GM21381 (cell line): ENCODE results near the gene CLEC1B.
"Not testable (repeated sequence)": the region's sequence is repeated elsewhere in the genome, so short reads cannot be mapped to it uniquely, and the experiment has no call there.

Source experiments
- ATAC-seq: cut with Tn5 transposase; IDR thresholded peaks from one replicate; pipeline ENCODE4 v1.9.1; 2021; ENCODE audit warnings: mild to moderate bottlenecking, moderate library complexity; ENCODE audit not compliant: unreplicated experiment

The CLEC1B gene

GRCh38 chr12:9975614-9976013, 23.3 kb downstream of the CLEC1B start:
- no peak for ATAC-seq

DNA sequence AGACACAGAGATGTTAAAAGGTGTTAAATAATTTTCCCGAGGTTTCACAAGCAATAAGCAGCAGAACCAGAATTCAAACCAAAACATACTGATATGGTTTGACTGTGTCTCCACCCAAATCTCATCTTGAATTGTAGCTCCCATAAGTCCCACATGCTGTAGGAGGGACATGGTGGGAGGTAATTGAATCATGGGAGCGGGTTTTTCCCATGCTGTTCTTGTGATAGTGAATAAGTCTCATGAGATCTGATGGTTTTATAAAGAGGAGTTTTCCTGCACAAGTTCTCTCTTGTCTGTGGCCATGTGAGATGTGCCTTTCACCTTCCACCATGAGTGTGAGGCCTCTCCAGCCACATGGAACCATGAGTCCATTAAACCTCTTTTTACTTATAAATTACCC, 24.2 kb downstream of the CLEC1B start:
- not testable (repeated sequence) for ATAC-seq

- ATAC-seq, result no peak
Measured at GRCh38 chr12:9973949-9974348, 25.0 kb downstream of the CLEC1B start.

DNA sequence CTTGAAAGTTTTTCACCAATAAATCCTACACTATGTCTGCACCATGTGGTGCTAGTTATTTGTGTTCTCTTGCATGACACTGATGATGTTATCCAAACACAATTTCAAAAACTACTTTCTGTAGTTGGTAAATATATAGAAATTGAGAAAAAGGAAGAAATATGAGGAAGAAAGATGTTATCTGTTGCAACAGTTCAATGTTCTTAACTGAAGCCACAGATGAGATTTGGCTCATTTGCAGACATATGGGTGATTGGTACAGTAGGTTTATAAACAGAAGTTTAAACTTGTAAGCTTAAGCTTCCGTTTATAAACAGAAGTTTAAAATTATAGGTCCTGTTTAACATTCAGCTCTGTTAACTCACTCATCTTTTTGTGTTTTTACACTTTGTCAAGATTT, 27.7 kb downstream of the CLEC1B start, which contains the start of gene CLEC12A:
Gene CLEC12A (plus strand): TSS at position 229 of the 400 bp plus-strand sequence. CDS start 188 bp downstream, outside the sequence.
- no peak for ATAC-seq

GRCh38 chr12:9969673-9970072, 29.2 kb downstream of the CLEC1B start:
- ATAC-seq, result no peak

DNA sequence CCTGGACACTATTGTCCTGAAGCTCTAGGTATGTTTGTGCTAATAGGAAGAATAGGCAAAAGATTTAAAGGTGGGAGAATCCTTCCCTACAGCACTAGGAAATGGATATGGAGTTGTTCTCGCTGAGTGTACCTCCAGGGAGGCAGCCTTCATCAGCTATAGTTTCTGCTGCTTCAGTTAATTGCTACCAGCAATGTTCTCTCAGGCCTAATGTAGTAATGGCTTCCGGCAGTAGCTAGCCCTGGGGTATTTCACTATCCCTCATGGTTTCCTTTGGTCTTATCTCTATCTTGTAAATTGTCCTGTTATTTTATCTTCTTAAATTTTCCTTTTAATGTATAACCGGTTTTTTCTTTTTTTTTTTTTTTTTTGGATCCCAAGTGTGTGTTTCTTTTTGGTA, 37.0 kb downstream of the CLEC1B start:
- no peak for ATAC-seq

DNA sequence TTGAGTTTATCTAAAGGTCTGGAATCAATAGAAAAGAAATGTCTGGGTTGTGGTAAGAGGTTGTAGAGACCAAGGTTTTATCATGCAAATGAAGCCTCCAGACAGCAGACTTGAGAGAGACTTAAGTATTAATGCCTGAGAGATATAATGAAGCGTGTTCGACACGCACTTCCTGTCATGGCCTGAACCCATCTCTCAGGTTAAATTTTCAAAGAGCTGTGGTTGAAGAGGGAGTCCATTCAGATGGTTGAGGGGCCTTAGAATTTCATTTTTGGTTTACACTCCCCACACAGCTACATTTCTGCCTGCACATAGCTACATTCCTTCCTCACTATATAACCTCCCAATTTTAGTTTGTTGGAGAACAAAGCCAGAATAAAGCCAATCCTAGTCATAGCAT, 37.8 kb downstream of the CLEC1B start:
- ATAC-seq, result no peak

GRCh38 chr12:9960590-9960989, 38.3 kb downstream of the CLEC1B start:
- ATAC-seq, result no peak

- no peak for ATAC-seq
Measured at GRCh38 chr12:9957834-9958233, 41.1 kb downstream of the CLEC1B start.

DNA sequence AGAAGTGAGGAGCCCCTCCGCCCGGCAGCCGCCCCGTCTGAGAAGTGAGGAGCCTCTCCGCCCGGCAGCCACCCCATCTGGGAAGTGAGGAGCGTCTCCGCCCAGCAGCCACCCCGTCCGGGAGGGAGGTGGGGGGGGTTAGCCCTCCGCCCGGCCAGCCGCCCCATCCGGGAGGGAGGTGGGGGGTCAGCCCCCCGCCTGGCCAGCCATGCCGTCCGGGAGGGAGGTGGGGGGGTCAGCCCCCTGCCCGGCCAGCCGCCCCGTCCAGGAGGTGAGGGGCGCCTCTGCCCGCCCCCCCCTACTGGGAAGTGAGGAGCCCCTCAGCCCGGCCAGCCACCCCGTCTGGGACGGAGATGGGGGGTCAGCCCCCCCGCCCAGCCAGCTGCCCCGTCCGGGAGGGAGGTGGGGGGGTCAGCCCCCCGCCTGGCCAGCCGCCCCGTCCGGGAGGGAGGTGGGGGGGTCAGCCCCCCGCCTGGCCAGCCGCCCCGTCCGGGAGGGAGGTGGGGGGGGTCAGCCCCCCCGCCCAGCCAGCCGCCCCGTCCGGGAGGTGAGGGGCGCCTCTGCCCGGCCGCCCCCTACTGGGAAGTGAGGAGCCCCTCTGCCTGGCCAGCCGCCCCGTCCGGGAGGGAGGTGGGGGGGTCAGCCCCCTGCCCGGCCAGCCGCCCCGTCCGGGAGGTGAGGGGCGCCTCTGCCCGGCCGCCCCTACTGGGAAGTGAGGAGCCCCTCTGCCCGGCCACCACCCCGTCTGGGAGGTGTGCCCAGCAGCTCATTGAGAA, 45.8 kb downstream of the CLEC1B start:
- not testable (repeated sequence) for ATAC-seq

- no peak for ATAC-seq
Measured at GRCh38 chr12:9951026-9951675, 47.8 kb downstream of the CLEC1B start.

GRCh38 chr12:9948606-9949296, 50.2 kb downstream of the CLEC1B start:
- peak; percentile 91 for ATAC-seq

DNA sequence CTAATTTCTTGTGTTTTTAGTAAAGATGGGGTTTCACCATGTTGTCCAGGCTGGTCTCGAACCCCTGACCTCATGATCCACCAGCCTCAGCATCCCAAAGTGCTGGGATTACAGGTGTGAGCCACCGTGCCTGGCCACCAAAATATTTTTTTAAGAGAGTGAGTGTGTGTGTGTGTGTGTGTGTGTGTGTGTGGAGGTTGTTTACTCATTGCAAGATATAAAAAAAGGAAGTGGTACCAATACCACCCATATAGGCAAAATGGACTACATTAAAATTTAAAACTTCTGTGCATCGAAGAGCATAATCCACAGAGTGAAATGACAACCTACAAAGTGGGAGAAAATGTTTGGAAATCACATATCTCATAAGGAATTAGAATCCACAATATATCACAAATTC, 51.2 kb downstream of the CLEC1B start:
- no peak for ATAC-seq

DNA sequence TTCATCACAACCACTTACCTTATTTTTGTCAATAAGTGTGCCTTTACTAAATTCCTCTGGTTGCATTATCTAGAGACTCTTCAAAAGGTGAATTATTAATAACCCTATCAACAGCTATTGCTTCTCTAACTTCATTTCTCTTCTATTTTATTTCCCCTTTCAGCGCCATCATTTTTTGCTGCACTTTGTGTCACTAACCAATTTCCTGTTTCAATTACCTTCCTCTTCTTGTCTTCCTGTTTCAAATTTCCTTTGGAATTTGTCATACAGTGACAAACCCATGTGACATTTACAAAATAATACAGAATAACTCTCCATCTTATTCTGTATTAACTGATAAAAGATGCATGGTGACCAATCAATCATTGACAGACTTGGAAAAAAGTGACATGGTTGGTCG, 54.5 kb downstream of the CLEC1B start:
- no peak for ATAC-seq

GRCh38 chr12:9943240-9943639, 55.7 kb downstream of the CLEC1B start:
- ATAC-seq, result no peak
